ENCODE results near the gene VGF. TPM values are rescaled to one million over a fixed set of nuclear protein-coding genes. Genes with fewer than 3 reads are reported as not detected.

VGF gene
- total RNA-seq, 2 donors from 2014 or later, result not detected

DNA sequence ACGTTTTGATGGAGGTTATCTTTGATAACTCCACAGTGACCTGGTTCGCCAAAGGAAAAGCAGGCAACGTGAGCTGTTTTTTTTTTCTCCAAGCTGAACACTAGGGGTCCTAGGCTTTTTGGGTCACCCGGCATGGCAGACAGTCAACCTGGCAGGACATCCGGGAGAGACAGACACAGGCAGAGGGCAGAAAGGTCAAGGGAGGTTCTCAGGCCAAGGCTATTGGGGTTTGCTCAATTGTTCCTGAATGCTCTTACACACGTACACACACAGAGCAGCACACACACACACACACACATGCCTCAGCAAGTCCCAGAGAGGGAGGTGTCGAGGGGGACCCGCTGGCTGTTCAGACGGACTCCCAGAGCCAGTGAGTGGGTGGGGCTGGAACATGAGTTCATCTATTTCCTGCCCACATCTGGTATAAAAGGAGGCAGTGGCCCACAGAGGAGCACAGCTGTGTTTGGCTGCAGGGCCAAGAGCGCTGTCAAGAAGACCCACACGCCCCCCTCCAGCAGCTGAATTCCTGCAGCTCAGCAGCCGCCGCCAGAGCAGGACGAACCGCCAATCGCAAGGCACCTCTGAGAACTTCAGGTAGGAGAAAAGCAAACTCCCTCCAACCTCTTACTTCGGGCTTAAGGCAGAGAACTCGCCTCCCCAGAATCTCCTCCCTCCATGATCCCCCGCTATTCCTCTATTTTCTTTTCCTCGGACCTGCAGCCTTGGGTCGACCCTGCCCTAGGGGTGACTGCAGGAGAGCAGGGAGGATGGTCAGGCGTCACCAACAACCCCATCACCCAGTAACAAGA is 38.5 kb downstream of the VGF start, which contains the start of gene SERPINE1:
SERPINE1 (plus strand) TSS at position 454 of the 809 bp plus-strand sequence. CDS start 1,290 bp downstream, outside the sequence.
- TF ChIP-seq CTCF (IDR thresholded peaks at IDR 0.05), result peak in 1 of 2 donors; percentile 23
- Histone ChIP-seq H3K27ac (peak within 1 kb of the TSS; percentile 77 to 79), H3K4me1 (peaks cover 0 to 68% of the 10 kb centered on the region in 2 donors), H3K27me3 (no peaks in the 10 kb centered on the region), H3K4me3 (peak within 1 kb of the TSS; percentile 34 to 36), H3K36me3 (peaks cover 15% of the 10 kb centered on the region), H3K9me3 (no peaks in the 10 kb centered on the region)
- peak; percentile 96 for DNase-seq (ENCODE audit: low spot score)

DNA sequence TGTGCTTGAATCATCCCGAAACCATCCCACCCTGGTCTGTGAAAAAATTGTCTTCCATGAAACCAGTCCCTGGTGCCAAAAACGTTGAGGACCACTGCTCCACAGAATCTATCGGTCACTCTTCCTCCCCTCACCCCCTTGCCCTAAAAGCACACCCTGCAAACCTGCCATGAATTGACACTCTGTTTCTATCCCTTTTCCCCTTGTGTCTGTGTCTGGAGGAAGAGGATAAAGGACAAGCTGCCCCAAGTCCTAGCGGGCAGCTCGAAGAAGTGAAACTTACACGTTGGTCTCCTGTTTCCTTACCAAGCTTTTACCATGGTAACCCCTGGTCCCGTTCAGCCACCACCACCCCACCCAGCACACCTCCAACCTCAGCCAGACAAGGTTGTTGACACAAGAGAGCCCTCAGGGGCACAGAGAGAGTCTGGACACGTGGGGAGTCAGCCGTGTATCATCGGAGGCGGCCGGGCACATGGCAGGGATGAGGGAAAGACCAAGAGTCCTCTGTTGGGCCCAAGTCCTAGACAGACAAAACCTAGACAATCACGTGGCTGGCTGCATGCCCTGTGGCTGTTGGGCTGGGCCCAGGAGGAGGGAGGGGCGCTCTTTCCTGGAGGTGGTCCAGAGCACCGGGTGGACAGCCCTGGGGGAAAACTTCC is 39.2 kb downstream of the VGF start:
- TF ChIP-seq CTCF (IDR thresholded peaks at IDR 0.05), result no peak
- no peaks in the 10 kb centered on the region for H3K27me3 ChIP-seq
- peak overlapping the region in 1 of 2 donors; percentile 36 for H3K4me3 ChIP-seq
- peaks cover 0 to 75% of the 10 kb centered on the region in 2 donors for H3K4me1 ChIP-seq
- peak; percentile 81 for DNase-seq (ENCODE audit: low spot score)
- peak overlapping the region; percentile 77 to 79 for H3K27ac ChIP-seq
- H3K36me3 ChIP-seq, result peaks cover 11% of the 10 kb centered on the region
- H3K9me3 ChIP-seq, result no peaks in the 10 kb centered on the region

- Histone ChIP-seq H3K4me3 (no peak overlapping the region), H3K27me3 (no peaks in the 10 kb centered on the region), H3K9me3 (no peaks in the 10 kb centered on the region), H3K36me3 (no peaks in the 10 kb centered on the region), H3K4me1 (peaks cover 0 to 80% of the 10 kb centered on the region in 2 donors), H3K27ac (peak overlapping the region; percentile 64 to 79)
- DNase-seq (ENCODE audit: low spot score), result no peak
- no peak for TF ChIP-seq CTCF (IDR thresholded peaks at IDR 0.05)
These were observed 40.9 kb downstream of the VGF start for GRCh38 chr7:101124376-101125056.

GRCh38 chr7:101123703-101124068 is 41.7 kb downstream of the VGF start:
- H3K4me1 ChIP-seq, result peaks cover 0 to 79% of the 10 kb centered on the region in 2 donors
- TF ChIP-seq CTCF (IDR thresholded peaks at IDR 0.05), result no peak
- DNase-seq (ENCODE audit: low spot score), result no peak
- H3K4me3 ChIP-seq, result no peak overlapping the region
- H3K36me3 ChIP-seq, result no peaks in the 10 kb centered on the region
- no peaks in the 10 kb centered on the region for H3K9me3 ChIP-seq
- H3K27ac ChIP-seq, result peak overlapping the region; percentile 79 to 91
- no peaks in the 10 kb centered on the region for H3K27me3 ChIP-seq

GRCh38 chr7:101122933-101123702 is 42.3 kb downstream of the VGF start:
- no peaks in the 10 kb centered on the region for H3K36me3 ChIP-seq
- H3K4me1 ChIP-seq, result peaks cover 0 to 78% of the 10 kb centered on the region in 2 donors
- no peak for TF ChIP-seq CTCF (IDR thresholded peaks at IDR 0.05)
- H3K27ac ChIP-seq, result peak overlapping the region; percentile 82 to 91
- no peaks in the 10 kb centered on the region for H3K9me3 ChIP-seq
- DNase-seq (ENCODE audit: low spot score), result no peak
- H3K27me3 ChIP-seq, result no peaks in the 10 kb centered on the region
- H3K4me3 ChIP-seq, result no peak overlapping the region
